Amygdala (tissue), 56 donors: ENCODE data around the gene CRAT.

Source experiments
- DNase-seq, 56 donors: peaks; one replicate each; lab custom pipeline; 2025; lab: John Stamatoyannopoulos, UW

CRAT gene

GRCh38 chr9:129110740-129111527 lies at the start of gene CRAT, which contains the start of gene PTPA:
CRAT (minus strand) TSS chr9:129110793; CDS start chr9:129110509, 284 bp downstream.
PTPA (plus strand) TSS chr9:129111415; CDS start chr9:129111601, 186 bp downstream.
- DNase-seq: peak; percentile 55 to 99 (median 94)

- no peak for DNase-seq
These were observed 45.6 kb upstream of the CRAT start for GRCh38 chr9:129156163-129156562.

GRCh38 chr9:129154866-129155477 lies 44.4 kb upstream of the CRAT start:
- DNase-seq: no peak

- no peak for DNase-seq
These were observed 40.9 kb upstream of the CRAT start for GRCh38 chr9:129151469-129151868.

- DNase-seq: no peak
These were observed 40.1 kb upstream of the CRAT start for GRCh38 chr9:129150672-129151211.

- DNase-seq: peak in 1 of 56 donors; percentile 27
These were observed 39.5 kb upstream of the CRAT start for GRCh38 chr9:129150122-129150521.

GRCh38 chr9:129149442-129149841 lies 38.8 kb upstream of the CRAT start:
- no peak for DNase-seq

- DNase-seq: no peak
These were observed 38.0 kb upstream of the CRAT start for GRCh38 chr9:129148463-129149204.

GRCh38 chr9:129146441-129146941 lies 35.9 kb upstream of the CRAT start:
- DNase-seq: peak in 24 of 56 donors; percentile 7 to 65 (median 46)

- peak in 2 of 56 donors; percentile 24 for DNase-seq
These were observed 35.3 kb upstream of the CRAT start for GRCh38 chr9:129145841-129146292.

GRCh38 chr9:129145316-129145715 lies 34.7 kb upstream of the CRAT start:
- DNase-seq: no peak

GRCh38 chr9:129143031-129143927 lies 32.7 kb upstream of the CRAT start:
- peak in 52 of 56 donors; percentile 13 to 85 (median 56) for DNase-seq

- no peak for DNase-seq
These were observed 31.7 kb upstream of the CRAT start for GRCh38 chr9:129142138-129142935.

- peak in 29 of 56 donors; percentile 15 to 71 (median 42) for DNase-seq
These were observed 30.8 kb upstream of the CRAT start for GRCh38 chr9:129141066-129142041.

GRCh38 chr9:129140397-129141065 lies 29.9 kb upstream of the CRAT start:
- DNase-seq: peak in 27 of 56 donors; percentile 17 to 79 (median 56)

- DNase-seq: peak in 55 of 56 donors; percentile 39 to 94 (median 83)
These were observed 29.4 kb upstream of the CRAT start for GRCh38 chr9:129139993-129140396.
